Measurements from ENCODE around the gene GDF2. TPM values are rescaled to one million over a fixed set of nuclear protein-coding genes. Genes with fewer than 3 reads are reported as not detected.

GDF2 gene
- total and polyA plus RNA-seq, 12 donors = not detected

DNA sequence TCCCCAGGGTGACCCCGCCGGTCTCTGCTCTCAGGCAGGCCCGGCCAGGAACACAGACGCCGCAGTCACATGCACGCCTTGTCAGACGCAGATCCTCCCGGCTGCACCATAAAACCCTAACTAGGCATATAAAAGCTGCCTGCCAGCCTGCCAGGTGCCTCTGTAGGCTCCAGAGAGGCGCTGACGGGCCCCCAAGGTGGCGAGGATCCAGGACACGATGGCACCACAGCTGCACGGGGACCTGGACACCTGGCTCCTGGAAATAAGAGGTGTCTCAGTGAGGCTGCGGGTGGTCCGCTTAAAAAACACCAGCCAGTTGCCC lies 44.1 kb upstream of the GDF2 start:
- intact Hi-C loops (cut with DNase I) = no loop called here
- peaks cover 0 to 4% (median 0%) of the 10 kb centered on the region in 7 donors for H3K27me3 ChIP-seq
- ATAC-seq (peak in 2 of 8 donors; percentile 12 to 35), DNase-seq (no peak)
- H3K9me3 ChIP-seq = peaks cover 0 to 6% (median 0%) of the 10 kb centered on the region in 11 donors
- H3K4me3 ChIP-seq = no peak overlapping the region
- peaks cover 0 to 4% (median 0%) of the 10 kb centered on the region in 9 donors for H3K4me1 ChIP-seq
- WGBS, 2 donors = 90 to 91% methylated on average over 15 of the region's 15 CpGs
- no peaks in the 10 kb centered on the region for H3K36me3 ChIP-seq
- no peak overlapping the region for H3K27ac ChIP-seq
- TF ChIP-seq CTCF (IDR thresholded peaks at IDR 0.05) = no peak

DNA sequence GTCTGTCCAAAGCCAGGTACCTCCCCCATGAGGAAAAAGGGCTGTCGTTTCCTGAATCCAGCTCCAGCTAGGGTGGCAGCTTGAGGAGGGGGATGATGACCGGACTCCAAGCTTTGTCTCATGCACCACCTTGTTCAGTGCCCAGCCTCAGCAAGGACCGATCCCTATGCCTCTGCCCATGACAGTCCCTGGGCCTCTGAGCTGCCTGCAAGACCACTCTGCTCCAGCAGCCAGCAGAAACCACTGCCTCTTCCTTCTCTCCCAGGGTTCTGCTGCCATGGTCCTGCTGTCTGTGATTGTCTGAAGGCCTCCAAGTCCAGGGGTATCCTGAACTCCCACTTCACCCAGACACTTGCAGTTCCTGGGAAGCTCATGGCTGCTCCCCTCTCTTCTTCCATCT lies 43.5 kb upstream of the GDF2 start:
- H3K4me3 ChIP-seq = no peak overlapping the region
- no peak for DNase-seq
- intact Hi-C loops (cut with DNase I) = no loop called here
- ATAC-seq = peak in 1 of 8 donors; percentile 34
- no peak for TF ChIP-seq CTCF (IDR thresholded peaks at IDR 0.05)
- WGBS, 2 donors = 82 to 89% methylated on average over 3 of the region's 3 CpGs
- no peak overlapping the region for H3K27ac ChIP-seq
- H3K9me3 ChIP-seq = no peaks in the 10 kb centered on the region
- H3K36me3 ChIP-seq = no peaks in the 10 kb centered on the region
- peaks cover 0 to 4% (median 0%) of the 10 kb centered on the region in 9 donors for H3K4me1 ChIP-seq
- peaks cover 0 to 4% (median 0%) of the 10 kb centered on the region in 7 donors for H3K27me3 ChIP-seq

DNA sequence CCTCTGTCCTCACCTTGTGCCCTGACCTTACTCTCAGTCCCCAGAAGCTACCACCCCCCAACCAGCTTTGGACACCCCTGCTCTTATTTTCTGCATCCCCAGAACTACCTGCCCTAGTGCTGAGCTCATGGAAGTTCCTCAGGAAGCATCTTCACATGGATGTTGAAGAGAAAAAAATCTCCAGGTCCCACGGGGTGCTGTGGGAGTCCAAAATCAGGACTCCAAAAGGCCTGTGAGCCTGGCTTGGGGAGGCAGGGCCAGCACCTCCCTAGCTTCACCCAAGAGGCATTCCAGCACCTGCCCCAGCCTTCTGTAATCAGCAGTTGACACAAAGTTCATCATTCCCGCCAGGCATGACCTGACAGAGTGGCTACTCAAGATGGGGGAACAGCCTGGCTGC lies 43.0 kb upstream of the GDF2 start:
- DNase-seq (no peak), ATAC-seq (no peak)
- Histone ChIP-seq H3K27me3 (peaks cover 0 to 4% (median 0%) of the 10 kb centered on the region in 7 donors), H3K4me3 (no peak overlapping the region), H3K27ac (no peak overlapping the region), H3K4me1 (peaks cover 0 to 4% (median 0%) of the 10 kb centered on the region in 9 donors), H3K9me3 (no peaks in the 10 kb centered on the region), H3K36me3 (no peaks in the 10 kb centered on the region)
- TF ChIP-seq CTCF (IDR thresholded peaks at IDR 0.05) = no peak
- intact Hi-C loops (cut with DNase I) = no loop called here
- 86 to 90% methylated on average over 2 of the region's 2 CpGs for WGBS, 2 donors

DNA sequence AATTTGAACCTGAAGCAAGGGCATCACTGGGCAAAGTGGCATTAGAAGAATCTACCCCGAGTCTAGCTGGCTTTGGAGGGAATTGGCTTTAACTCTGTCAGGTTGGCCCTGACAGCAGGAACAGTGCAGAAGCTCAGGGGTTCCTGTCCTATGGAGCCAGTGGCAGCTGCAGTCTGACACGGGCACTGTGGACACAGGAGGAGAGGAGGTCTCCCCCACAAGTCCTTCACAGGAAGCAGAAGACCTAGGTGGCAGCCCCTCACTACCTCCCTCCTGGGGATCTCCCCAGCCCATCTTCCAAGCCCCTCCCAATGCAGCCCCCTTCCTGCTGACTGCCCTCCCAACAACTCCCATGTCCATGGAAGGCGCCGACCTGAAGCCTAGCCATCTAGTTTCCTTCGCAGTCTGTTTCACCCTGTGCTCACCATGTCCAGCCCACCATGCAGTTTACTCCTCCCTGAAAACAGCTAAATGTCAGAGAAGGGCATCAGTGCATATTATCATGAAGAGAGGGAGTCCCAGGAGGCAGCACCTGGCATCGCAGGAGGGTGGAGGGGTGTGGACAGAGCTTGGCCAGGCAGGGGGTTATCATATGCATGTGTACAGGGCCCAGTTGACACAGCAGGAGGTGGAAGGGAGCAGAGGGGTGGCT lies 40.1 kb upstream of the GDF2 start:
- no peak for TF ChIP-seq CTCF (IDR thresholded peaks at IDR 0.05)
- H3K27ac ChIP-seq = no peak overlapping the region
- no peaks in the 10 kb centered on the region for H3K27me3 ChIP-seq
- WGBS, 2 donors = 77 to 85% methylated on average over 6 of the region's 6 CpGs
- H3K9me3 ChIP-seq = no peaks in the 10 kb centered on the region
- H3K36me3 ChIP-seq = no peaks in the 10 kb centered on the region
- no peak overlapping the region for H3K4me3 ChIP-seq
- ATAC-seq (no peak), DNase-seq (no peak)
- intact Hi-C loops (cut with DNase I) = no loop called here
- H3K4me1 ChIP-seq = peaks cover 0 to 11% (median 4%) of the 10 kb centered on the region in 9 donors

All from heart right ventricle (tissue), 16 donors.